NCI-H1694 treated with DMSO at 0.1 percent for 48 hours (cell line): ENCODE measurements around the gene ABCA10.
"Not testable (repeated sequence)": the region's sequence is repeated elsewhere in the genome, so short reads cannot be mapped to it uniquely, and the experiment has no call there.

Experiments
- DNase-seq: peaks from one replicate; lab custom pipeline; 2025; lab: John Stamatoyannopoulos, UW

The ABCA10 gene, protein sequence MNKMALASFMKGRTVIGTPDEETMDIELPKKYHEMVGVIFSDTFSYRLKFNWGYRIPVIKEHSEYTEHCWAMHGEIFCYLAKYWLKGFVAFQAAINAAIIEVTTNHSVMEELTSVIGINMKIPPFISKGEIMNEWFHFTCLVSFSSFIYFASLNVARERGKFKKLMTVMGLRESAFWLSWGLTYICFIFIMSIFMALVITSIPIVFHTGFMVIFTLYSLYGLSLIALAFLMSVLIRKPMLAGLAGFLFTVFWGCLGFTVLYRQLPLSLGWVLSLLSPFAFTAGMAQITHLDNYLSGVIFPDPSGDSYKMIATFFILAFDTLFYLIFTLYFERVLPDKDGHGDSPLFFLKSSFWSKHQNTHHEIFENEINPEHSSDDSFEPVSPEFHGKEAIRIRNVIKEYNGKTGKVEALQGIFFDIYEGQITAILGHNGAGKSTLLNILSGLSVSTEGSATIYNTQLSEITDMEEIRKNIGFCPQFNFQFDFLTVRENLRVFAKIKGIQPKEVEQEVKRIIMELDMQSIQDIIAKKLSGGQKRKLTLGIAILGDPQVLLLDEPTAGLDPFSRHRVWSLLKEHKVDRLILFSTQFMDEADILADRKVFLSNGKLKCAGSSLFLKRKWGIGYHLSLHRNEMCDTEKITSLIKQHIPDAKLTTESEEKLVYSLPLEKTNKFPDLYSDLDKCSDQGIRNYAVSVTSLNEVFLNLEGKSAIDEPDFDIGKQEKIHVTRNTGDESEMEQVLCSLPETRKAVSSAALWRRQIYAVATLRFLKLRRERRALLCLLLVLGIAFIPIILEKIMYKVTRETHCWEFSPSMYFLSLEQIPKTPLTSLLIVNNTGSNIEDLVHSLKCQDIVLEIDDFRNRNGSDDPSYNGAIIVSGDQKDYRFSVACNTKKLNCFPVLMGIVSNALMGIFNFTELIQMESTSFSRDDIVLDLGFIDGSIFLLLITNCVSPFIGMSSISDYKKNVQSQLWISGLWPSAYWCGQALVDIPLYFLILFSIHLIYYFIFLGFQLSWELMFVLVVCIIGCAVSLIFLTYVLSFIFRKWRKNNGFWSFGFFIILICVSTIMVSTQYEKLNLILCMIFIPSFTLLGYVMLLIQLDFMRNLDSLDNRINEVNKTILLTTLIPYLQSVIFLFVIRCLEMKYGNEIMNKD (N-terminal part only)

DNA sequence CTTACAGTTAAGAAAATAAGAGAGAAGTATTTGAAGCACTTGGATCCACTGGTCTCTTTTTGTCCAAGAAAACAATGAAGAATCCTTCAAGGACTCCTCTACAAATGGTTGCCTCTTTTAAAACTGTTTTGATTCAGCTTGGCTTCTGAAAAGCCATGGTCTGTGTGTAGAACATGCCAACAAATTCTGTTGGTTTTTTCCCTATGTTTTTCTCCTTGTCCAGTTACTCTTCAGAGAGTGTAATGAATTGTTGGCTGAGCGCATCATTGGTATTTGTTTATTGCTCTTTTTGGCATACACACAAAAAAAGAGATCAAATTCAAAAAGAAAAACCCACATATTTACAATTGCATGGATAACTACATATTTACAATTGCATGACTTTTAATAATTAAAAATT, at the start of gene ABCA10:
ABCA10 (minus strand) TSS at position 249 of the 400 bp plus-strand sequence. CDS start 3,466 bp downstream, outside the sequence.
- DNase-seq = no peak

GRCh38 chr17:69276279-69276678, 47.7 kb upstream of the ABCA10 start:
- DNase-seq = not testable (repeated sequence)

GRCh38 chr17:69275751-69276150, 47.1 kb upstream of the ABCA10 start:
- no peak for DNase-seq

DNA sequence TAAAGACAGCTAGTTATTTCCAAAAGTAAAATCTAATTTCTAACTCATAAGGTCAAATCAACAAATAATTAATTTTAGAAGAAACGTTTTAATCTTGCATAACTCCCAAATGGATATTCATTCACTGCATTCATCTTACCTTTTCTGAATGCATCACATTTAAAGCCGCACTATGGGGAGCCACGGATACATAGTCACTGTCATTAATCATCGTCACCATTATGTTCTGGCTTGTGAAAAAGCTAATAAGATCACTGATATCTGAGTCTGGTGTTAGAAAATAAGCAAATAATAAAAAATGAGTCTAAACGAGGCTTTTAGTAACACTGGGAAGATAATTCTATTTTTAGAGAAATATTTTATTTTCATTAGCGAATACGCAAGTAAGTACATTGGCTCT, 42.4 kb upstream of the ABCA10 start:
- no peak for DNase-seq

DNA sequence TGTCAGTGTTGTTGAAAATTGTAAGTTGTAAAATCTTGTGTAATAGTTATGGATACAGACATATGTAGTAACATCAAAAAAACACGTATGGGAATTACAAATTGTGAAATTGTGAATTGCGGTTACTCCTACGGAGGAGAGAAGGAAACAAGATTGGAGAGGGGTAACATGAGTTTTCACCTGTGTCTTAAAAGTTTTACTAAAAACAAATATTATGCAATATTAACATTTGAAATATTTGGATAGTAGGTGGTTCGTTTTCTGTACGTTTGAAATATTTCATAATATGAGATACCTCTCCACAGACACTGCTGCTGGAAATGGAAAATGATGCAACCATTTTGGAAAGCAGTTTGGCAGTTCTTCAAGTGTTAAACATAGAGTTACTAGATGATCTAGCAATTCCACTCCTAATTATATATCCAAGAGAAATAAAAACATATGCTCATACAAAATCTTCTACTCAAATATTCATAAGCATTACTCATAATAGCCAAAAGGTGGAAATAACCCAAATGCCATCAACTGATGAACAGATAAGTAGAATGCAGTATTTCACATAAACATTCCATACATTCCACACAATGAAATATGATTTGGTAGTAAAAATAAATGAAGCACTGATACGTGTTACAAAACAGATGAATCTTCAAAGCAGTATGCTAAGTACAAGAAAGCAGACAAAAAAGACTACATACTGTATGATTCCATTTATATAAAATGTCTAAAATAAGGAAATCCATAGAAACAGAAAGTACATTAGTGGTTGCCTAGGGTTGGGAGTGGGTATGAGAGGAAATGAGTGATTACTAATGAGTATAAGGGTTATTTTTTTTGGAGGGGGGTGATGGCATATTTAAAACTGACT, 40.7 kb upstream of the ABCA10 start:
- DNase-seq = no peak

DNA sequence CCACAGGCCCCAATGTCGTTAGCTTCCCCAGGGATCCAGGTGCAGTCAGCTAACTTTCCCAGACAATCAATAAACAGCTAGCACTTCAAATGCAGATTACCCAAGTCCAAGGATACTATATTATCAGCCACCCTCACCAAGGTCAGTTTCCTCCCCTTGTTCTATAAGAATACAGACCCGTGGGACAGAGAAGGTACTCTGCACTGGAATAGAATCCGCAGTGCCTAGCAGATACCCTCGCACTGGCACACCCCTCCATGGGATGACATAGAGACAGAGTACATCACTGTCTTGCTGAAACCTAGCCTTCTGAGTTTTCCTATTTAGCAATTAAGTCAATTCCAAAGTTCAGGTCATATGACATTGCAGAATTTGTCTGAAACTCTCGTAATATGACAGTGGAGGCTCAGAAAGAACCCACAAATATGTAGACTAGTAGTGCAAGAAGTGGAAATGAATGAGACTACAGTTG, 40.0 kb upstream of the ABCA10 start:
- no peak for DNase-seq

DNA sequence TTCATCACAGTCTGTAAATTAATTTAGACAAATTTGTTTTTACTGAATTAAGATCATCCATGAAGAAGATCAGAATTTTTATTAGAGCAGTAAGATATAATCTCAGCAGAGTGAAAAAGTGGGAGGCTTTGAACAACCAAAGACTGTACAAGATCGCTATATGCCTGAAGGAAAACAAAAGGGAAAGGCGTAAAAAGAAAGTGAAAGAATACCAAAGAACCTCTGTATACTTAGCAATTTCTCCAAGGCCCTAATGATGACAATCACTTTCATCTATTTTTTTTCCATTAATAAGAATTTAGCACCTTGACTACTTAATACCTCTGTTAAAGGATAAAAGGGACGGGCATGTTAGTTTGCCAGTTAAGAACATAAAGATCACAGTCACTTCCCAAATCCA, 38.6 kb upstream of the ABCA10 start:
- DNase-seq = no peak

DNA sequence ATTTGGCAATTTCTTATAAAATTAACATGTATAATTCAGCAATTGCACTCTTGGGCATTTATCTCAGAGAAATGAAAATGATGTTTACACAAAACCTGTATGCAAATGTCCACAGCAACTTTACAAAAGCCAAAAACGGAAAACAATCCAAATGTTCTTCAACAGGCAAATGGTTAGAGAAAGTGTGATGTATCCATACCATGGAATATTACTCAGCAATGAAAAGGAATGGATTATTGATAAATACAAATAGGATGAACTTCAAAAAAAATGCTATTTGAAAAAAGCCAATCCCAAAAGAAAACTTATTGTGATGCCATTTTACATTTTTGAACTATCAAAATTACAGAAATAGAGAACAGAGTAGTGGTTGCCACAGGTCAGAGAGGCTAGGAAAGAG, 37.2 kb upstream of the ABCA10 start:
- DNase-seq = no peak

GRCh38 chr17:69254187-69254586, 25.6 kb upstream of the ABCA10 start:
- DNase-seq = no peak

GRCh38 chr17:69250641-69251040, 22.0 kb upstream of the ABCA10 start:
- DNase-seq = no peak

- peak; percentile 61 for DNase-seq
Observed at GRCh38 chr17:69246726-69247375, 18.2 kb upstream of the ABCA10 start.

DNA sequence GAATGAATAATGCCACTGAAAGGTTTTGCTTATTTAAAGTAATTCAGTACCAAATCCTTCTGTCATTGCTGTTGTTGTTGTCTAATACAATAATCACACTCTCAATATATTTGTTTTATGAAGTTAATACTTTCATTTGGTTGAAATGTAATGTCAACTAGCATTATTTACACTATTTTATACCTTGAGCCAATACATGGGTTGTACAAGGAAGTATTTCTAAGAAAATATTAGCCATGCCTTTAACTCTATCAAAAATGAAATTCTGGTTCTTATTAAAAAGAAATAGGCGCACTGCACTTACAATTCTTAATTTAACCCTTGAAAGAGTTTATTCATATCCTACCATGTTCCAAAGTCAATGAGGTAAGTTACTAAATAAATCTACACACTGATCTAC, 17.6 kb upstream of the ABCA10 start:
- DNase-seq = no peak

DNA sequence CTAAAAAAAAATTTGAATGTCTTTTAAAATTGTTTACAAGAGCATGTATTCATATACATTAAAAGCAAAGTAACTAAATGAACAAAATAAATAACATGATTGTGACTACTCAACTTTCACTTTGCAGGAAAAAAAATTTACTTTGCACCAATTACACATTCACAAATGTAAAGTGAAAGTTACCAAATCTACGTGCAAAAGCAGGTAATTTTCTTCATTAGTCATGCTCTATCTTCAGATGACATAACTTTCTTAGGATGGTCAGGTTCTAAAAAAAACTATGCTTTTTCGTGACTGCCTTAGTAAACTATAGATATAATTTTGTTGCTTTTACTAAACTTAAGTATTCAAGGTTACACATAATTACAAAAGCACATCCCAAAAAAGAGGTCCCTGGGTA, 17.0 kb upstream of the ABCA10 start:
- DNase-seq = no peak

GRCh38 chr17:69239611-69240600, 11.3 kb upstream of the ABCA10 start:
- no peak for DNase-seq

DNA sequence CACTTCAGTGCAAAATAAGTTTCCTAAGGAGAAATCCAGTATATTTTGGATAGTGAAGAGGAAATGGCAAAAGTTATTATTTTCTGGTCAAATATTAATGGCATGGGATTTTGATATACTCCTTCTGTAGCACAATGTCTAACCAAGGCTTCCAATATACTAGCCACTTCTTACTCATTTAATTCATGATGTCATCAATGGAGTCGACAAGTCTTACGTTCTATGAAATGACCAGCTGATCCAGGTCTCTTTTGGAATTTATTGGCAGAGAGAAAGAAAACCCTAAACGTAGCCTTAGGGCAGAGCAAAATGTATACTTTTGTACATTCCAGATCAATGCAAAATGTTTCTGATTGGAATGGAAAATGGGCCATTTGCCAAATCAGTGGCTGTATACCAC, 8.3 kb upstream of the ABCA10 start:
- DNase-seq = no peak

- DNase-seq = no peak
Observed at GRCh38 chr17:69236464-69236863, 7.8 kb upstream of the ABCA10 start.

DNA sequence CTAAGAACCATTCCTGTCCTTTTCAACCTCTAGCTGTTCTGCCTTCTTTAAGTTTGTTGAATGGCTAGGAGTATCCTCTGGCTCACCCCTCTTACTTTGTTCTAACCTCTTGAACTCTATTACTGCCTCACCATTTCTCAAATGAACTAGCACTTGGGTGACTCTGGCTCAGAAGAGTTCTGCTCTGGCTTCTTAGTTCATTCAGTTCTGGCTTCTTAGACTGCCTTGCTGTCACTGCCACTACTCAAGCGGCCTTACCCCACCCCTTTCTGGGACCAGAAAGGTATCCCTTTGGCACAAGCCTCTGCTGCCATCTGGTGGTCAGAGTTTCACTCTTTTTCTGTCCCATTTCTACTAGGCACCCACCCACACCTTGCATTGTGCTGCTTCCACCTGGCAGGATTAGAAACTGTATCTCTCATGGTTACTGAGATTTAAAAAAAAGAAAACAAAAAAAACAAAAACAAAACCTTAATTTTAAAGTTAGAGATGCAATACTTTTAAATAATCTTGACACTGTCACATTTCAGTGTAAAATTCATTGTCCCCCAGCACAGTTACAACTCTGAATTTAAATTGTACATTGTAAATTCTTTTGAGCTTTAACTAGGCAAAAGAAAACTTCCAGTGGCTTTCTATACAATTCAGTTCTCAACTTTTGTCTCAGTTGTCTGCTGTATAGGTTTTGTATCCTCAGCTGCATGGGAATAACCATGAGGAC, 6.9 kb upstream of the ABCA10 start:
- peak; percentile 65 for DNase-seq

DNA sequence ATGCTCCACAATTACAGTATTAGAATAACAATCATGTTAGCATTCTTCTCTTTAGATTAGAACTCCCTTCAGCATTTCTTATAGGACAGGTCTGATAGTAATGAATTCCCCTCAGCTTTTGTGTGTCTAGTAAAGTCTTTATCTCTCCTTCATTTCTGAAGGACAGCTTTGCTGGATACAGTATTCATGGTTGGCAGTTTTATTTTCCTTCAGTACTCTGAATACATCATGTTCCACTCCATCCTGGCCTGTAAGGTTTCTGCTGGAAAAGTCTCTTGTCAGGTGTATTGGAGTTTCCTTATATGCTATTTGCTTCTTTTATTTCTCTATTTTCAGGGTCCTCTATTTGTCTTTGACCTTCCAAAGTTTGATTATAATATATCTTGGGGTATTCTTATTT, 4.0 kb upstream of the ABCA10 start:
- DNase-seq = no peak

DNA sequence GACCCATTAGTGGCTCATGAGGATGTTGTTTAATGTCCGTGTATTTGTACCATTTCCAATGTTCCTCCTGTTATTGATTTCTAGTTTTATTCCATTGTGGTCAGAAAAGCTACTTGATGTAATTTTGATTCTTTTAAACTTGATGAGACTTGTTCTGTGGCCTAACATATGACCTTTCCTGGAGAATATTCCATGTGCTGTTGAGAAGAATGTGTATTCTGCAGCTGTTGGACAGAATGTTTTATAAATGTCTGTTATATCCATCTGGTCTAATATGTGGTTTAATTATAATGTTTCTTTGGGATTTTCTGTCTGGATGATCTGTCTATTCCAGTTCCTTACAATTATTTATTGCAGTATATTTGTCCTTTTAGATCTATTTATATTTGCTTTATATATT, 2.9 kb upstream of the ABCA10 start:
- DNase-seq = no peak
